NB4 (cell line): ENCODE data around the gene GRK2.

ENCODE experiments used
- POLR2A ChIP-seq: IDR thresholded peaks from 2 replicates; pipeline ENCODE4 v1.6.1; 2011; ENCODE audit warnings: mild to moderate bottlenecking; ENCODE audit not compliant: insufficient read length; ENCODE audit errors: extremely low read depth
- TF ChIP-seq, protein P1 (sequence below): IDR thresholded peaks from one replicate; pipeline ENCODE4 v1.5.1; 2012; ENCODE audit warnings: low read depth, low read length

DNA sequence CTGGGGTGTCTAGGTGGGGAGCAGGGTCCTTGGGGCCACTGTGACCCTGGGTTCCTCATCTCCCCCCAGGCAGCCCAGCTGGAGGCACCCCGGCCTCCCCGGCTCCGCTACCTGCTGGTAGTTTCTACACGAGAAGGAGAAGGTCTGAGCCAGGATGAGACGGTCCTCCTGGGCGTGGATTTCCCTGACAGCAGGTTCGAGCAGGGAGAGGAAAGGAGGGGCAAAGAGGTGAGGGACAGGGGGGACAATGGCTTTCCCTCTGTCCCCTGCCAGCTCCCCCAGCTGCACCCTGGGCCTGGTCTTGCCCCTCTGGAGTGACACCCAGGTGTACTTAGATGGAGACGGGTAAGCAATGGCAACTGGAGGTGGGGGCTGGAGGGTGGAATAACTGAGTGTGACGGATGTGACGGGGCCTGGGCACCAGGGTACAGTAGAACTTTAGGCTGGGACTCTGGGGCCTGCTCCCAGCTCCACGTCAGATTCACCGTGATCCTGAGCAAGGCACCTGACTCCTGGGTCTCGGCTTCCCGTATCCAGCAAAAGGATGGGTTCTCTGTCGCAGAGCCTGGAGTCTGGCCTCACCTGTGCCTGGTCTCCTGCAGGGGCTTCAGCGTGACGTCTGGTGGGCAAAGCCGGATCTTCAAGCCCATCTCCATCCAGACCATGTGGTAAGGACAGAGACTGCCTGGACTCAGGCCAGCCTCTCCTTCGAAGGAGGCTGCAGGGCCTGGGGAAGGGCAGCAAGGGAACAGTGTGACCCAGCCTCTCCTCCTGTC, 40.7 kb downstream of the GRK2 start:
- no peak for TF ChIP-seq POLR2A
- TF ChIP-seq, protein P1, sequence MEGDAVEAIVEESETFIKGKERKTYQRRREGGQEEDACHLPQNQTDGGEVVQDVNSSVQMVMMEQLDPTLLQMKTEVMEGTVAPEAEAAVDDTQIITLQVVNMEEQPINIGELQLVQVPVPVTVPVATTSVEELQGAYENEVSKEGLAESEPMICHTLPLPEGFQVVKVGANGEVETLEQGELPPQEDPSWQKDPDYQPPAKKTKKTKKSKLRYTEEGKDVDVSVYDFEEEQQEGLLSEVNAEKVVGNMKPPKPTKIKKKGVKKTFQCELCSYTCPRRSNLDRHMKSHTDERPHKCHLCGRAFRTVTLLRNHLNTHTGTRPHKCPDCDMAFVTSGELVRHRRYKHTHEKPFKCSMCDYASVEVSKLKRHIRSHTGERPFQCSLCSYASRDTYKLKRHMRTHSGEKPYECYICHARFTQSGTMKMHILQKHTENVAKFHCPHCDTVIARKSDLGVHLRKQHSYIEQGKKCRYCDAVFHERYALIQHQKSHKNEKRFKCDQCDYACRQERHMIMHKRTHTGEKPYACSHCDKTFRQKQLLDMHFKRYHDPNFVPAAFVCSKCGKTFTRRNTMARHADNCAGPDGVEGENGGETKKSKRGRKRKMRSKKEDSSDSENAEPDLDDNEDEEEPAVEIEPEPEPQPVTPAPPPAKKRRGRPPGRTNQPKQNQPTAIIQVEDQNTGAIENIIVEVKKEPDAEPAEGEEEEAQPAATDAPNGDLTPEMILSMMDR = no peak
